ENCODE data around the gene CUBN.
A peak's percentile ranks its signal among the peaks of the same experiment; 100 is the strongest.

Gene CUBN

DNA sequence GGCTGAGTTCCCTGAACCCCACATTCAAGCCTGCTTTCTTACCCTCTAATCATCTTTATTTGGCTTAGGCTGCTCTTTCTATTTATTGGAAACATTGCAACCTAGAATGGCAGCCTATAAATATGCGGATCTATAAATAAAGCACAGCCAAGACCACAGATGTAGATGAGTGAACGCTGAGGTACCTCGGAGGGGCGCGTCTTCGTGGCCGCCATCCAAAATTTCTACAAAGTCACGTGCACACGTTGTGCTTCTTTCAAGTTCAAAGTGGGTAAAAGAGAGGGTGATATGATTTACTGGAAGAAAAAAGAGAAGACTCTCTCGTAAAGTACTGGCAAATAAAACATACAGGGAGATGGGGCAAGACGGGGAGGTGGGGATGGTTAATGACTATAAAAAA, 179.8 kb downstream of the CUBN start:
- no peak overlapping the region for H3K4me3 ChIP-seq
- TF ChIP-seq CTCF (IDR thresholded peaks at IDR 0.05), result no peak
- no peak overlapping the region for H3K27ac ChIP-seq
- no peak for DNase-seq (ENCODE audit: low spot score)

DNA sequence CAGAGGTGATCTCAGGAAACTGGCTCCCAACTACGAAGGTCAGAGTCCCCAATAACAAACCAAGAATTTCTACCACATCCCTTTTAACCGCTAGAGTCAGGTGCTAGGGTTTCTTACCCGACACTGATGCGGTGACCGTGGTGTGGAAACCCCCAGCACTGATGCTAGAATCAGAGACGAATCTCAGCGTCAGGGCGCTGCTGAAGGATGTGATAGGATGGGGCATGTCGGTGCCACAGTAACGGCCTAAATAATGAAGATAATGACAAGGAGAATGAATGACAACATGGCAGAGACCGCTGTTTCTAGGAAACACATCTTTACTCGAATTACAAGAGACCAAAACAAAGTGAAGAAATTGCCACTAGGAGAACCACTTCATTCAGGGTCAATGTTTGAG, 181.2 kb downstream of the CUBN start:
- no peak overlapping the region for H3K4me3 ChIP-seq
- no peak for DNase-seq (ENCODE audit: low spot score)
- H3K27ac ChIP-seq, result no peak overlapping the region
- TF ChIP-seq CTCF (IDR thresholded peaks at IDR 0.05), result no peak

GRCh38 chr10:16947069-16947468, 182.5 kb downstream of the CUBN start:
- DNase-seq (ENCODE audit: low spot score), result no peak
- no peak overlapping the region for H3K27ac ChIP-seq

GRCh38 chr10:16945593-16945992, 184.0 kb downstream of the CUBN start:
- no peak for TF ChIP-seq CTCF (IDR thresholded peaks at IDR 0.05)
- no peak for DNase-seq (ENCODE audit: low spot score)
- Histone ChIP-seq H3K27ac (peak overlapping the region; percentile 41 to 78), H3K4me3 (no peak overlapping the region)

More at GRCh38 chr10:16947069-16947468, 182.5 kb downstream of the CUBN start:
- H3K4me3 ChIP-seq, result no peak overlapping the region
- TF ChIP-seq CTCF (IDR thresholded peaks at IDR 0.05), result no peak

- TF ChIP-seq CTCF (IDR thresholded peaks at IDR 0.05), result no peak
- DNase-seq (ENCODE audit: low spot score), result no peak
- no peak overlapping the region for H3K4me3 ChIP-seq
- peak overlapping the region; percentile 41 to 78 for H3K27ac ChIP-seq
Measured at GRCh38 chr10:16944986-16945385, 184.6 kb downstream of the CUBN start.

GRCh38 chr10:16944402-16944801, 185.2 kb downstream of the CUBN start:
- Histone ChIP-seq H3K27ac (peak overlapping the region; percentile 41 to 78), H3K4me3 (peak overlapping the region; percentile 28)
- no peak for TF ChIP-seq CTCF (IDR thresholded peaks at IDR 0.05)
- no peak for DNase-seq (ENCODE audit: low spot score)

- TF ChIP-seq CTCF (IDR thresholded peaks at IDR 0.05), result no peak
- no peak for DNase-seq (ENCODE audit: low spot score)
- Histone ChIP-seq H3K27ac (peak overlapping the region; percentile 41 to 78), H3K4me3 (peak overlapping the region; percentile 28)
Measured at GRCh38 chr10:16943295-16944285, 186.0 kb downstream of the CUBN start.

Measured in coronary artery (tissue), 2 donors.